HTR-8/SVneo (cell line): ENCODE data around the gene BEND2.
"Not testable (repeated sequence)": the region's sequence is repeated elsewhere in the genome, so short reads cannot be mapped to it uniquely, and the experiment has no call there.

Experiments used
- DNase-seq: peaks from one replicate; pipeline ENCODE4 v3.0.0; 2011; ENCODE audit warnings: low spot score, mixed read lengths; ENCODE audit not compliant: insufficient read length
- FAIRE-seq: peaks from 2 replicates; lab custom pipeline; 2011; peaks lifted over from hg19 to GRCh38; lab: Jason Lieb, UNC

The BEND2 gene

GRCh38 chrX:18220786-18221185 is at the start of gene BEND2:
Gene BEND2, minus strand, starts transcription at chrX:18220886. Its CDS starts 136 bp downstream, at chrX:18220750.
- FAIRE-seq (no peak), DNase-seq (no peak)

- DNase-seq, result no peak
- no peak for FAIRE-seq
Observed at GRCh38 chrX:18255059-18255458, 34.4 kb upstream of the BEND2 start.

GRCh38 chrX:18252644-18253359 is 32.1 kb upstream of the BEND2 start:
- no peak for FAIRE-seq
- no peak for DNase-seq

- FAIRE-seq, DNase-seq: not testable (repeated sequence)
Observed at GRCh38 chrX:18229646-18230045, 9.0 kb upstream of the BEND2 start.

GRCh38 chrX:18228069-18228468 is 7.4 kb upstream of the BEND2 start:
- FAIRE-seq (no peak), DNase-seq (no peak)

- DNase-seq (no peak), FAIRE-seq (no peak)
Observed at GRCh38 chrX:18227458-18227857, 6.8 kb upstream of the BEND2 start.

- no peak for DNase-seq
- FAIRE-seq, result no peak
Observed at GRCh38 chrX:18210470-18210869, 10.2 kb downstream of the BEND2 start.

GRCh38 chrX:18206657-18207056 is 14.0 kb downstream of the BEND2 start:
- DNase-seq (no peak), FAIRE-seq (no peak)

GRCh38 chrX:18203631-18204030 is 17.1 kb downstream of the BEND2 start:
- no peak for DNase-seq
- FAIRE-seq, result no peak

- no peak for FAIRE-seq
- no peak for DNase-seq
Observed at GRCh38 chrX:18194688-18195087, 26.0 kb downstream of the BEND2 start.

- DNase-seq (no peak), FAIRE-seq (no peak)
Observed at GRCh38 chrX:18179446-18179845, 41.2 kb downstream of the BEND2 start.

GRCh38 chrX:18174971-18175370 is 45.7 kb downstream of the BEND2 start:
- DNase-seq (no peak), FAIRE-seq (no peak)

- DNase-seq (no peak), FAIRE-seq (no peak)
Observed at GRCh38 chrX:18174209-18174608, 46.5 kb downstream of the BEND2 start.

GRCh38 chrX:18173494-18174180 is 47.0 kb downstream of the BEND2 start:
- no peak for DNase-seq

GRCh38 chrX:18172970-18173369 is 47.7 kb downstream of the BEND2 start:
- DNase-seq (no peak), FAIRE-seq (no peak)

More at GRCh38 chrX:18173494-18174180, 47.0 kb downstream of the BEND2 start:
- FAIRE-seq, result no peak

- no peak for FAIRE-seq
- no peak for DNase-seq
Observed at GRCh38 chrX:18170910-18171309, 49.8 kb downstream of the BEND2 start.

GRCh38 chrX:18166068-18166467 is 54.6 kb downstream of the BEND2 start:
- DNase-seq, result no peak
- no peak for FAIRE-seq

GRCh38 chrX:18160369-18160768 is 60.3 kb downstream of the BEND2 start:
- DNase-seq (no peak), FAIRE-seq (no peak)

GRCh38 chrX:18158963-18159362 is 61.7 kb downstream of the BEND2 start:
- DNase-seq (no peak), FAIRE-seq (no peak)

- no peak for DNase-seq
- no peak for FAIRE-seq
Observed at GRCh38 chrX:18151649-18152048, 69.0 kb downstream of the BEND2 start.

GRCh38 chrX:18151157-18151556 is 69.5 kb downstream of the BEND2 start:
- FAIRE-seq, result no peak

GRCh38 chrX:18149454-18149853 is 71.2 kb downstream of the BEND2 start:
- FAIRE-seq (no peak), DNase-seq (no peak)

More at GRCh38 chrX:18151157-18151556, 69.5 kb downstream of the BEND2 start:
- DNase-seq, result no peak
